HG03039 (cell line): ENCODE results near the gene CNTD1.
"Not testable (repeated sequence)": the region's sequence is repeated elsewhere in the genome, so short reads cannot be mapped to it uniquely, and the experiment has no call there.

ENCODE experiments used
- ATAC-seq: cut with Tn5 transposase; IDR thresholded peaks from one replicate; pipeline ENCODE4 v1.9.1; 2021; ENCODE audit warnings: mild to moderate bottlenecking, moderate library complexity; ENCODE audit not compliant: unreplicated experiment

Gene CNTD1

DNA sequence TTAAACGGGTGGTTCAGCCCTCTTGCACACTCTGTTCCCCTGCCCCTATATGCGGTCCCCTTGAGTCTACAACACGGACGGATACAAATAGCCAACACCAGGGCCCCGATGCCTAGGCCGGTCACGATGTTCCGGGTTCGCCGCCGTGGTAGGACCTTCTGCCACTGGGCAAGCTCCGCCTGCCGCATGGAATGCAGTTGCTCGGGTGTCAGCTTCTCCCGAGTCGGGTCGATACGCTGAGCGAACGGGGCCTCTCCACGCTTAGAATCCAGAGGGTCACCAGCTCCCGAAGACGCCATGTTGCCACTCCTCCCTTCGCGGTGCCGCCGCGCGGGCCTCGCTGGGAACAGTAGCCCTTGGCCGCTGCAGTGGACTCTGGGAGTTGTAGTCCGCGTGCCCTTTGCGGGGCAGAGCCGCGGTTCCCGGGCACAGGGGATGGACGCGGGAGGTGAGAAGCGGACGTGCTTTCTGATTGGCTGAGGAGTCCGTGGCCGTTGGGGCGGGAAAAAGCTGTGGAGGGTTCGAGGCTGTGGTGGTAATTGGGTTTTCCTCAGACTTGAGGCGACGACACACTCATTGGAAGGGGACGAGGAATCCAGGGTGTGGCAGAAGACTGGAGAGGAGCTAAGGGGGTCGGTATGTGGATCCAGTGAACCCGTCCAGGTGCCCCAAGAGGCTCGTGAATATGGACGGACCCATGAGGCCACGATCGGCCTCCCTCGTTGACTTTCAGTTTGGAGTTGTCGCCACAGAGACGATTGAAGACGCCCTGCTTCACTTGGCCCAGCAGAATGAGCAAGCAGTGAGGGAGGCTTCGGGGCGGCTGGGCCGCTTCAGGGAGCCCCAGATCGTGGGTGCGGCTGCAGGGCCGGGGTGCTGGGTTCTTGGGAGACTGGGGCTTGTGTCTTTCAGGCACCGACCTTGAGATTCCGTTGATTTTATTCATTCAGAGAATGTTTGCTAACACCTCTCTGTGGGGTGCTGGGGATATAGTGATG, at the start of gene CNTD1, which contains the start of gene COA3:
TSS of gene CNTD1 (plus strand) at position 479 of the 998 bp plus-strand sequence. CDS start at position 686, 207 bp downstream.
TSS of gene COA3 (minus strand) at position 322 of the 998 bp plus-strand sequence. CDS start at position 299, 23 bp downstream.
- ATAC-seq = peak; percentile 64

DNA sequence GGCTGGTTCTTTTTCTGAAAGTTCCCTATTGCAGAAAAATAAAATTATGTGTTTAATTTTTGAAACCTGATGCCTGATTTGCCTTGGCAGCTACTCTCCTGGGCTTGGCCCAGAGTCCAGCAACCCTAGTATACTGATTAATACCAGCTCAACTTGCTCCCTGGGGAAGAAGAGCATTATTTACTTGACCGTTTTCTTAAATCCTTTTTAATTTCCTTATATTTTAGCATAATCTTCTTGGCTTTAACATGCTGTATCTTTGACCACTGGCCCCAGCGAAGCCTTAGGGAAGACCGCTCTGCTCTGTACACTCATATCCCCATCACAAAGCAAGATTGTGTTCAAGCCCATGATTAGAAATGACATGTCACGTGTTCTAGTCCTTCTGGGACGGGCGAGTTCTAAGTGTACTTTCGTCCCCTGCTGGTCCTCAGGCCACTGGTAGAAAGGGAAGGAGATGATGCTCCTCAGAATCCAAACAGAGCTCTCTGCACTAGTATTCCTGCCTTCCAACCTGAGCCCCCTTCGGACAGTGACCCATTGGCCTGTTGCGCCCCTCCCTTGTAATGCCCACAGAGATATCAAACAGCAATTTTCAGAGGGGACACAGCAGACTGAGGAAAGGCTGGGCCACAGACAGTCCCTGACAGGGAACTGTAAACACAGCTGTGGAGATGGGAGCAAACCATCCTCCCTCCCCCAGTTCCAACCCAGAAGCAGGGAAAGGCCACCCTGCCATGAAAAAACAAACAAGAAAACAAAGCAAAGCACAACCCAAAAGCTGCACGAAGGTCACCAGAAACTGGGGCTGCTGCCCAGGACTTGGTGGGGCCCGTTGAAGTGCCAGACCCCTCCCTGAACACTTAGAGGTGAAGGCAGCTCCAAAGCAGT, 49.5 kb upstream of the CNTD1 start:
- ATAC-seq = no peak

GRCh38 chr17:42750739-42751344, 47.8 kb upstream of the CNTD1 start:
- ATAC-seq = no peak

DNA sequence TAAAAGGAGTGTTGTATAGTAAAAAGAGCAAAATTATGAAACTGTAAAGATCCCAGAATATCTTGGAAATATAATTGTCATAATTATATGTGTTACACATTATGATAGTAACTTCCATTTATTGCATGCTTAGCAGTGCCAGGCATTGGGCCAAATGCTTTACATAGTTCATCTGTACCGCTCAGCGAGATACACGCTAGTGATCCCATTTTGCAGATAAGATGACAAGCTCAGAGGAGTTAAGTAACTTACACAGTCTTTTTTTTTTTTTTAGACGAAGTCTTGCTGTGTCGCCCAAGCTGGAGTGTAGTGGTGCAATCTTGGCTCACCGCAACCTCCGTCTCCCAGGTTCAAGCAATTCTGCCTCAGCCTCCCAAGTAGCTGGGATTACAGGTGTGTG, 47.0 kb upstream of the CNTD1 start:
- ATAC-seq = no peak

- ATAC-seq = no peak
These were observed 43.9 kb upstream of the CNTD1 start for GRCh38 chr17:42754782-42755181.

DNA sequence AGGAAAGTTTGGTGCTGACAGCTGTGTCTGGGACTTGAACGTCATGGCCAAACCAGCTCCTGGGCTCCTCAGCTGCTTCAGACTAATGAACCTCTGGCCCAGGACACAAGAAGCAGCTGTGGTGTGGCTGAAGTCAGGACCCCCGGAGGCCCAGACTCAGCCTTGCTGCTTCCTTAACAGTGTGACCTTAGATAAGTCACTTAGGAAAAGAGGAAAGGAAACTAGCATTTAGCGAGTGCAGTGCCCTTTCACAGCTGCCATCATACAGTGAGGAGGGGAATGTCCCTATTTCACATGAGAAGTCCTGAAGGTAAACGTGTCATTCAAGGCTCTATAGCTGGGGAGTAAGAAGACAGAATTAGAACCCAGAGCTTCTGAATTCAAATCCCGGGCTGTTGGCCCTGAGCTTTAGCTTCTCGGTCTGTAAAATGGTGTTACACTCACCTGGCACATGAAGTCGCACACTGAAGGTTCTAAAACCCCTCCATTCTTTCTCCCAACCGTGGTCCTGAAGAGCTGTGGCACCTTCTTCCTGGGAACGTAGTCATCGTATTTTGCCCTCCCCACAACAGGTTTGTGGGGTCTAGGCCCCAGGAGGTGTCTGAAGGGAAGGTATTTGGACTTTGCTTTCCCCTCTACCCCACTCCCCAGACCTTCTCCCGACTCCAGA, 38.5 kb upstream of the CNTD1 start:
- no peak for ATAC-seq

DNA sequence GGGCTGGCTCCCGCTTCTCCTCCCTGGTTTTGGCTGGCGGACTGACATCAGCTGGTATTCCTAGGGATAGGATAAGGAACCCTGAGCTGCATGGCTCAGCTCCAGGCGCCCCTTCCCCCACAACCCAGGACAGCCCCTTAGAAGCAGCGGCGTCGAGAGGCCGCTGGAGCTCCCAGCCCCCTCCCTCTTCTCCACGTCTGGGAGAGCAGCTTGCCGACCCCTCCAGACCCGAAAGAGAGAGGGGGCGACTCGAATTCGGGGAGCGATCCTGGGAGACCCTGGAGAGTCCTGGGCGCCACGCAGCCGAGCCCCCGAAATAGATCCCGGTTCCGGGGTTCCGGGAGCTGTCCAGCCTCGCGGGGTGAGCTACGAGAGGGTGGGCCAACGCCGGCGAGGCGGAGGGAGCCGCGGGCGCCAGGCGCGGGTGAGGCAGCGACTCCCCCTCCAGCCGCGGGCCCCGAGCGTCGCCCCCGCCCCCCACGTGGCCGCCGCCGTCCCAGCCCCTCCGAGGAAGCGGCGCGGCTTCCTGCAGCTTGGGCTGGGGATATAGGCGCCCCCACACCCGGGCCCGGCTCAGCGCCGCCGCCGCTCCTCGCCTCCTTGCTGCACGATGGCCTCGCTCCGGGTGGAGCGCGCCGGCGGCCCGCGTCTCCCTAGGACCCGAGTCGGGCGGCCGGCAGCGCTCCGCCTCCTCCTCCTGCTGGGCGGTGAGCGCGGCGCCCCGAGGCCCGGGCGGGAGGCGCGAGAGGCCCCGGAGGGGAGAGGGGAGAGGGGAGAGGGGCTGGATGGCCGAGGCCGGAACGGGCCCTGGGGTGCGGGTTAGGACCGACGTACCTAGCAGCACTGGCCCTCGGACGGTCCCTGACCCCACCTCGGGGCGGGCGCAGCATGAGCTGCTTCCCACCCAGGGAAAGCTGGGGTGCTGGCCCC, 37.7 kb upstream of the CNTD1 start, which contains the start of gene RAMP2:
TSS of gene RAMP2 (plus strand) at position 576 of the 930 bp plus-strand sequence. CDS start at position 611, 35 bp downstream.
- no peak for ATAC-seq

GRCh38 chr17:42761638-42762037, 37.0 kb upstream of the CNTD1 start:
- no peak for ATAC-seq

- no peak for ATAC-seq
These were observed 32.5 kb upstream of the CNTD1 start for GRCh38 chr17:42766124-42766523.

DNA sequence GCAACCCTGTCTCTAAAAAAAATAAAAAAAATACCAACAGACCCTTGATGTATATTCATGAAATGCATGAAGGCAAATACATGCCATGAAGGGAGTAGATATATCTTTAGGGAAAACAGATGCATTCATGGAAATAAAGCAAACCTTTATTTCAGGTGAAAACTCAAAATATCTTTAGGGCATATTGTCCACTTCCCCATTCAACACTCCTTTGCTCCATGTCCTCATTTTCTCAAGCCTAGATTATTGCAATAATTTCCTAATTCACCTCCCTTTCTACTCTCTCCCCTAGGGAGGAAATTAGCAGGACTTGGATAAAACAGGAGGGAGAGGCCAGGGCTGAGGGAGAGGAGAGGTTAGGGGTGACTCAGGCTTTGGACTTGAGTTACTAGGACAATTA, 31.1 kb upstream of the CNTD1 start:
- no peak for ATAC-seq

GRCh38 chr17:42768006-42768405, 30.7 kb upstream of the CNTD1 start:
- not testable (repeated sequence) for ATAC-seq

DNA sequence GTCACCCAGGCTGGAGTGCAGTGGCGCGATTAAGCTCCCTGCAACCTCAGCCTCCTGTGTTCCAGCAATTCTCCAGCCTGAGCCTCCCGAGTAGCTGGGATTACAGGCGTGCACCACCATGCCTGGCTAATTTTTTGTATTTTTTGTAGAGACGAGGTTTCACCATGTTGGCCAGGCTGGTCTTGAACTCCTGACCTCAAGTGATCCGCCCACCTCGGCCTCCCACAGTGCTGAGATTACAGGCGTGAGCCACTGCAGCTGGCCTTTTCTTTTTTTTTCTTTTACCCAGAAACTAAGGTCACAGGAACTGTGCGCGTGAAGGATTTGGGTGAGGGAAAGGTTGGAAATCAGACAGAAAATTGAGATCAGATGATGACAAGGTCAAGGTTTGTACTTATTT, 28.7 kb upstream of the CNTD1 start:
- ATAC-seq = not testable (repeated sequence)

DNA sequence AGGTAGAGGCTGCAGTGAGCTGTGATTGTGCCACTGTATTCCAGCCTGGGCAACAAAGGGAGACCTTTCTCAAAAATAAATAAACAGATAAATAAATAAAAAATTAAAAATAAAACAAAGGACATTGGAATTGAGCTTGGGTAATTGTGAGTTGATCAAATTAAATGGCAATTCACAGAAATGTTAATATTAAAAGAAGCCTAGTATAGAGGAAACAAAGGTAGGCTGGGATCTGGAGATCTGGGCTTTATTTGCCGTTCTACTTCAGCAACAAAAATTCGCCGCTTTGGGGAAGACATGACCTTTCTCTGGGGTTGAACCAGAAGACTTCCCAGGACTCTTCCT, 25.7 kb upstream of the CNTD1 start:
- no peak for ATAC-seq

DNA sequence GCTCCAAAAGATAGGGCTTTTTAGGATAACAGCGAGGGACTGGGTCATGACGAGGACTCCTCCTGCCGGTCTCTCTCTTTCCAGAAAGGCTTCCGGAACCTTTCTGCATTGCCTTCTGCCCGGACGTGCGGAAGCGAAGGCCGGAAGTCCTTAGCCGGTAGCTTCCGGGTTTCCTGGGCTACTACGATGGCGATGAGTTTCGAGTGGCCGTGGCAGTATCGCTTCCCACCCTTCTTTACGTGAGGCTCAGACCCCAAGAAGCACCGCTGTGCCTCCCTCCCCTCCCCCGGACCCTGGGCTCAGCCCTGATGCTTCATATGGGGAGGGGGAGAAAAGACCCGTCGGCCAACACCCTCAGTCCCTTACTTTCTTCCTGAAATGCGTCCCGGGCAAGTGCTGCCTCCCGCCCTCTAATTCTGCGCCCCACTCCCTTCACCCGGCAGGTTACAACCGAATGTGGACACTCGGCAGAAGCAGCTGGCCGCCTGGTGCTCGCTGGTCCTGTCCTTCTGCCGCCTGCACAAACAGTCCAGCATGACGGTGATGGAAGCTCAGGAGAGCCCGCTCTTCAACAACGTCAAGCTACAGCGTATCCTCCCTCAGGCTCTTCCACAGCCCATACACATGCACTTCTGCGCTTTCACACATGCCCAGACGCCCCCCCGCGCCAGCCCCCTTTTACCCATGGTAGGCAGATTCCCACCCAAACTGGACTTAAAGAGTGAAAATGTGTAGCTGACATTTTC, 25.2 kb upstream of the CNTD1 start, which contains the start of gene VPS25:
TSS of gene VPS25 (plus strand) at position 160 of the 746 bp plus-strand sequence. CDS start at position 187, 27 bp downstream.
- ATAC-seq = peak; percentile 73

DNA sequence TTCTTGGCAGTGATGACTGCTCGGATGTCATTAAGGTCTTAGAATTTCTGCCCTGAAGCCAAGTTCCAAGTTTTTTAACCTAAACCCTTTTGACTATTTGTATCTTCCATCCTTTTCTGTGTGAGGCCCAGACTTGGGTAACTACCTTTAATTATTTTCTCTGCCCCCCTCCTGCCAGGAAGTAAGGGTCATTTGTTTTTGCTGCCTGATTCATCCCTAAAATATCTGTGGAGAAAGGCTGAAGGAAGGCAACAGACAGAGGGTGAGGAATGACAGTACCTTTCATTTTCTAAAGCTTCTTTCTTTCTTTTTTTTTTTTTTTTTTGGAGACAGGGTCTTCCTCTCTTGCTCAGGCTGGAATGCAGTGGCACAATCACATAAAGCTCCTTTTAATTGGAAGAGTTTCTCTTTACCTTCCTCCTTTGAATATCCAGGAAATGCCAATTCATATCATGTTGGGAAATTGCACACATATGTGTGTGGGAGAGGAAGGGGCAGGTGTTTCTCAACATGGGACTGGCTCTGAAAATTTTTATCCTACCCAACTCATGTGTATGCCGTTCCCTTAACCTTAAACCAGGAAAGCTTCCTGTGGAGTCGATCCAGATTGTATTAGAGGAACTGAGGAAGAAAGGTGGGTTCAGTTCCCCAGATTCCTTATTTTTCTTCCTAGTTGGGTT, 24.5 kb upstream of the CNTD1 start:
- no peak for ATAC-seq

DNA sequence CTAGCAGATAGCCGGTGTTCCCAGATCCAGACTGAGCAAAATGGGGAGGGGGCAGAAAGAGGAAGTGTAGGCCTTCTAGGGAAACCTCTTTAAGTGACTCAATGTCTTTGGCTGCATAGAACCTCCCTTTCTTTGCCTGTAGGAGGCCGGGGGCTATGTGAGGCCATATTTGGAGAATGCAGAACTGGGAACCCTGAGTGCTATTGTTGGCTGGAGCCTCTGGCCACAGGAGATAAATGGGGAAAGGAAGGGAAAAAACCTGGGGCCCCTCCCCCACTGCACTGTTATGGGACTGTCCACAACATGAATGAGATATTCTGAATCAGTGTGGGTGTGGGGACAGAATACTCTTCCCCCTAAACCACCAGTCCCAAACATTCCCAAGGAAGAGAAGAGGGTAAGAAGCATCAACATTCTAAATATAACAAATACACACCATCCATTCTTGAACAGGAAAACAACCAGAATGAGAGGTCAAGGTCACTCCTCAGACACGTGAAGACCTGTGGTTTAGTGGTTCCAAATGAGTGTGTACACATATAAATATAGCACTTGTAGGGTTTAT, 23.0 kb upstream of the CNTD1 start:
- no peak for ATAC-seq

DNA sequence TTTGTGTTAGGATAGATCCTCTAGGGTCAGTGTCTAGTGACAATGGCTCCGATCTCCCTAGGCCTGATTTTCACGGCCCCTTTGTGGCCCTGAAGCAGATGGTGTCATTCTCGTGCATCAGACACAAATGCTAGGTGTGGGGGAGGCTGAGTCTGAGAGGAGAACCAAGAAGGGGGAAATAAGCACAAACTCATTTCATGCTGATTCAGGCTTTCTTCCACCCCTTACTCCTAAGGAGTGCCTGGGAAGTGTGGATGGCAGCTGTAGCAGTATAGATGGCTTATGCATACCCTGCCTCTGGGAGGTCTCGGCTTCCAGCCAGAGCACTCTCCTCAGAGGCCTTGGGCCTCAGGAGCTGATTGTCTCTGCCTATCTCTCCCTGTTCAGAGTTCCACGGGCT, 20.1 kb upstream of the CNTD1 start:
- no peak for ATAC-seq
